GM12878 (cell line): ENCODE measurements around the gene DDX54. TPM values are rescaled to one million over a fixed set of nuclear protein-coding genes. Genes with fewer than 3 reads are reported as not detected.

Source experiments
- ATAC-seq: fragments of 200-7000 bp; cut with Tn5 transposase; 3 replicates; pipeline ENCODE4 v1.9.1; 2020; ENCODE audit warnings: mild to moderate bottlenecking, moderate library complexity
- BruUV-seq: library from RNA; stranded (reverse); fragments of 400-500 nt; replicated peaks from 2 replicates; lab custom pipeline; 2021; lab: Mats Ljungman, UMichigan
- CTCF ChIA-PET: fragments of 300-600 bp; sonication (Branson Sonifier 250); formaldehyde crosslinking; extraction: SDS; loops from one replicate; lab custom pipeline; 2021; ENCODE audit warnings: inconsistent platforms; lab: Yijun Ruan, JAX
- POLR2A ChIA-PET: fragments of 350-600 bp; formaldehyde crosslinking; extraction: SDS; loops from one replicate; lab custom pipeline; 2021; ENCODE audit warnings: inconsistent platforms; lab: Charles Lee
- RAD21 ChIA-PET: fragments of 300-600 bp; sonication (Branson Sonifier 250); formaldehyde crosslinking; loops from one replicate; lab custom pipeline; 2023; ENCODE audit warnings: antibody characterized with exemption; ENCODE audit not compliant: unreplicated experiment; lab: Charles Lee
- SMC1A ChIA-PET: fragments of 300-600 bp; sonication (Branson Sonifier 250); formaldehyde crosslinking; loops from one replicate; lab custom pipeline; 2023; ENCODE audit not compliant: unreplicated experiment, uncharacterized antibody; lab: Charles Lee
- DNase-seq: peaks from one replicate; pipeline ENCODE4 v3.0.0-alpha.2; 2011; ENCODE audit warnings: low read depth, low spot score
- FAIRE-seq: peaks from 3 replicates; lab custom pipeline; 2011; peaks lifted over from hg19 to GRCh38; lab: Jason Lieb, UNC
- H2AFZ ChIP-seq: 2 replicates; pipeline ENCODE4 v1.6.0; 2011; ENCODE audit warnings: low read depth, low read length, control low read depth; ENCODE audit not compliant: control insufficient read depth
- H3K27ac ChIP-seq: 2 replicates; pipeline ENCODE4 v1.5.1; 2011; ENCODE audit warnings: control low read depth; ENCODE audit not compliant: control insufficient read depth, insufficient read depth
- H3K27me3 ChIP-seq, 2 experiments: replicated peaks in 1 of 2; 2 replicates each; pipeline versions ENCODE4 v1.6.0 to v1.6.1; 2011; ENCODE audit warnings: low read length in 1 of 2; ENCODE audit not compliant: control insufficient read depth in 2 of 2, insufficient read depth in 2 of 2
- H3K36me3 ChIP-seq, 2 experiments: 2 replicates each; pipeline ENCODE4 v1.5.1; 2011; ENCODE audit warnings: low read length in 1 of 2; ENCODE audit not compliant: control insufficient read depth in 2 of 2, insufficient read depth in 2 of 2
- H3K4me1 ChIP-seq: 2 replicates; pipeline ENCODE4 v1.6.1; 2011; ENCODE audit warnings: mild to moderate bottlenecking, low read length, moderate library complexity, mixed read lengths; ENCODE audit not compliant: control insufficient read depth, insufficient read depth
- H3K4me2 ChIP-seq: 2 replicates; pipeline ENCODE4 v1.6.0; 2011; ENCODE audit warnings: control low read depth; ENCODE audit not compliant: control insufficient read depth, insufficient read depth
- H3K4me3 ChIP-seq: fragments of 200-600 bp; sonication (generic); 2 replicates; pipeline ENCODE4 v1.5.1; 2016
- H3K79me2 ChIP-seq: 2 replicates; pipeline ENCODE4 v1.6.0; 2011; ENCODE audit warnings: low read length; ENCODE audit not compliant: control insufficient read depth, insufficient read depth
- H3K9ac ChIP-seq: 2 replicates; pipeline ENCODE4 v1.8.0; 2011; ENCODE audit warnings: low read length, control low read depth, mixed read lengths; ENCODE audit not compliant: control insufficient read depth, insufficient read depth
- H3K9me3 ChIP-seq: replicated peaks from 3 replicates; pipeline ENCODE4 v1.5.1; 2011; ENCODE audit warnings: mild to moderate bottlenecking, low read length; ENCODE audit not compliant: control insufficient read depth, insufficient read depth
- H4K20me1 ChIP-seq: 2 replicates; pipeline ENCODE4 v1.6.0; 2011; ENCODE audit not compliant: control insufficient read depth, insufficient read depth
- BRCA1 ChIP-seq: IDR thresholded peaks from 2 replicates; pipeline ENCODE4 v1.6.1; 2011; ENCODE audit warnings: low read depth, low read length, improper control_type of control experiment
- CBFB ChIP-seq: IDR thresholded peaks from 2 replicates; pipeline ENCODE4 v1.6.1; 2016; ENCODE audit warnings: antibody characterized with exemption, low read depth
- ESRRA ChIP-seq: IDR thresholded peaks from 2 replicates; pipeline ENCODE4 v1.6.1; 2012; ENCODE audit warnings: mild to moderate bottlenecking, low read length, improper control_type of control experiment
- IKZF1 ChIP-seq: fragments of 450-650 bp; conservative IDR thresholded peaks from 2 replicates; pipeline ENCODE4 v1.6.1; 2017; ENCODE audit warnings: antibody characterized with exemption, mild to moderate bottlenecking
- IRF4 ChIP-seq: IDR thresholded peaks from 2 replicates; pipeline ENCODE4 v1.6.1; 2011; ENCODE audit warnings: low read depth, low read length
- JUND ChIP-seq: IDR thresholded peaks from 2 replicates; pipeline ENCODE4 v1.6.1; 2012; ENCODE audit warnings: low read depth, mild to moderate bottlenecking, low read length, improper control_type of control experiment, moderate library complexity
- PKNOX1 ChIP-seq: fragments of 450-650 bp; IDR thresholded peaks from 2 replicates; pipeline ENCODE4 v1.6.1; 2016; ENCODE audit warnings: mild to moderate bottlenecking
- SIN3A ChIP-seq: IDR thresholded peaks from 2 replicates; pipeline ENCODE4 v1.6.1; 2012; ENCODE audit warnings: low read depth, low read length, improper control_type of control experiment
- SIX5 ChIP-seq: IDR thresholded peaks from 2 replicates; pipeline ENCODE4 v1.6.1; 2011; ENCODE audit warnings: mild to moderate bottlenecking, low read depth, low read length, moderate library complexity; ENCODE audit not compliant: severe bottlenecking
- SMC3 ChIP-seq: IDR thresholded peaks from 2 replicates; pipeline ENCODE4 v1.6.1; 2011; ENCODE audit warnings: low read length, improper control_type of control experiment, borderline replicate concordance
- SREBF1 ChIP-seq: IDR thresholded peaks from 2 replicates; pipeline ENCODE4 v1.6.1; 2012; ENCODE audit warnings: mild to moderate bottlenecking, low read length
- STAT1 ChIP-seq: fragments of 450-650 bp; conservative IDR thresholded peaks from 2 replicates; pipeline ENCODE4 v1.6.1; 2014; ENCODE audit warnings: antibody characterized with exemption, mild to moderate bottlenecking
- SUPT20H ChIP-seq: IDR thresholded peaks from 2 replicates; pipeline ENCODE4 v1.6.1; 2011; ENCODE audit warnings: low read depth, mild to moderate bottlenecking, low read length, moderate library complexity, borderline replicate concordance; ENCODE audit not compliant: control insufficient read depth
- ZNF384 ChIP-seq: IDR thresholded peaks from 2 replicates; pipeline ENCODE4 v1.6.1; 2012; ENCODE audit warnings: low read depth, mild to moderate bottlenecking, low read length, improper control_type of control experiment, borderline replicate concordance
- WGBS: methylation state at CpG from one replicate; pipeline ENCODE4 v1.1.6; 2016; ENCODE audit warnings: low lambda C conversion rate; ENCODE audit not compliant: insufficient replicate concordance, insufficient coverage; ENCODE audit errors: missing lambda C conversion rate; 5-methylcytosine and 5-hydroxymethylcytosine counted together
- in situ Hi-C: fragments of 300-500 bp; cut with MboI; formaldehyde crosslinking; loops from 9 replicates; pipeline ENCODE4 v1.14.3; 2018; ENCODE audit warnings: mixed read lengths
- intact Hi-C: fragments of 100-400 bp; cut with micrococcal nuclease; formaldehyde crosslinking; loops from one replicate; pipeline ENCODE4 v1.14.2; 2022; ENCODE audit not compliant: unreplicated experiment
- polyA plus RNA-seq, 11 experiments: library from polyadenylated mRNA; depleted of rRNA in 4 of 11; unstranded in 6 of 11; stranded (reverse) in 5 of 11; fragments of >200 nt; fragmentation: Nextera tagmentation in 4 of 11; fragmentation: Illumina TruSeq in 1 of 11; extraction: Ambion mirVana in 4 of 11; extraction: Trizol in 1 of 11; gene quantifications; 1 replicate in 1 of 11; 2 replicates in 10 of 11; pipeline versions ENCODE4 v1.2.1 to v1.2.3, GENCODE V29; 2011 to 2016; ENCODE audit warnings: inconsistent platforms in 2 of 11, missing spikeins in 2 of 11, low read depth in 1 of 11
- total RNA-seq, 4 experiments: library from RNA; depleted of rRNA in 3 of 4; stranded (reverse); fragments of >200 nt in 3 of 4; fragmentation: Illumina TruSeq in 1 of 4; extraction: Trizol in 1 of 4; gene quantifications; 2 replicates each; pipeline versions ENCODE4 v1.2.1 to v1.2.3, GENCODE V29; 2013 to 2021
- TF ChIP-seq, protein P1 (sequence below): fragments of 450-650 bp; formaldehyde crosslinking; IDR thresholded peaks from 2 replicates; pipeline ENCODE4 v1.4.0; 2020; ENCODE audit warnings: mild to moderate bottlenecking, moderate library complexity
- TF ChIP-seq, protein P2 (sequence below): fragments of 450-650 bp; IDR thresholded peaks from 2 replicates; pipeline ENCODE4 v1.6.1; 2017; ENCODE audit warnings: mild to moderate bottlenecking

DDX54 gene
- total and polyA plus RNA-seq, 10 of the 15 experiments (the other 5 are each of a cell fraction or from before 2014, with no cell fraction given) = 1.9 to 115 (median 56.3) TPM

GRCh38 chr12:113152196-113152834, 33.0 kb downstream of the DDX54 start:
- Histone ChIP-seq H3K9ac (no peak overlapping the region), H4K20me1 (no peaks in the 10 kb centered on the region), H3K4me2 (peak overlapping the region; percentile 92; the same call in 1 of the 2 replicates), H3K36me3 (no peaks in the 10 kb centered on the region), H3K4me3 (peak overlapping the region; percentile 59; the same call in 1 of the 2 replicates), H3K27me3 (peaks cover 7 to 8% of the 10 kb centered on the region in 2 experiments; a peak in 2 of 4 replicates), H3K27ac (no peak overlapping the region), H3K79me2 (no peaks in the 10 kb centered on the region), H2AFZ (no peak overlapping the region), H3K4me1 (peaks cover 15% of the 10 kb centered on the region), H3K9me3 (no peaks in the 10 kb centered on the region)
- in situ Hi-C loops = loop anchor here (5.0 kb wide), 1 partner anchor 105 kb away; no protein-coding TSS in a partner anchor
- POLR2A ChIA-PET = interaction anchor here (0.5 to 1.1 kb wide), 2 partner anchors 18 to 77 kb away, joined by 3 read pairs; no protein-coding TSS in a partner anchor
- DNase-seq (no peak), FAIRE-seq (no peak), ATAC-seq (no peak)
- 16% methylated on average over 9 of the region's 9 CpGs for WGBS
- CTCF ChIA-PET = interaction anchor here (0.6 to 5.2 kb wide), 17 partner anchors 14 to 273 kb away, joined by 3 to 33 read pairs (median 8); no protein-coding TSS in a partner anchor
- TF ChIP-seq JUND = no peak
- no peak for TF ChIP-seq BRCA1
- no peak for TF ChIP-seq IRF4
- TF ChIP-seq SREBF1 = no peak
- TF ChIP-seq SUPT20H = no peak
- TF ChIP-seq SIN3A = no peak
- TF ChIP-seq, protein P1, sequence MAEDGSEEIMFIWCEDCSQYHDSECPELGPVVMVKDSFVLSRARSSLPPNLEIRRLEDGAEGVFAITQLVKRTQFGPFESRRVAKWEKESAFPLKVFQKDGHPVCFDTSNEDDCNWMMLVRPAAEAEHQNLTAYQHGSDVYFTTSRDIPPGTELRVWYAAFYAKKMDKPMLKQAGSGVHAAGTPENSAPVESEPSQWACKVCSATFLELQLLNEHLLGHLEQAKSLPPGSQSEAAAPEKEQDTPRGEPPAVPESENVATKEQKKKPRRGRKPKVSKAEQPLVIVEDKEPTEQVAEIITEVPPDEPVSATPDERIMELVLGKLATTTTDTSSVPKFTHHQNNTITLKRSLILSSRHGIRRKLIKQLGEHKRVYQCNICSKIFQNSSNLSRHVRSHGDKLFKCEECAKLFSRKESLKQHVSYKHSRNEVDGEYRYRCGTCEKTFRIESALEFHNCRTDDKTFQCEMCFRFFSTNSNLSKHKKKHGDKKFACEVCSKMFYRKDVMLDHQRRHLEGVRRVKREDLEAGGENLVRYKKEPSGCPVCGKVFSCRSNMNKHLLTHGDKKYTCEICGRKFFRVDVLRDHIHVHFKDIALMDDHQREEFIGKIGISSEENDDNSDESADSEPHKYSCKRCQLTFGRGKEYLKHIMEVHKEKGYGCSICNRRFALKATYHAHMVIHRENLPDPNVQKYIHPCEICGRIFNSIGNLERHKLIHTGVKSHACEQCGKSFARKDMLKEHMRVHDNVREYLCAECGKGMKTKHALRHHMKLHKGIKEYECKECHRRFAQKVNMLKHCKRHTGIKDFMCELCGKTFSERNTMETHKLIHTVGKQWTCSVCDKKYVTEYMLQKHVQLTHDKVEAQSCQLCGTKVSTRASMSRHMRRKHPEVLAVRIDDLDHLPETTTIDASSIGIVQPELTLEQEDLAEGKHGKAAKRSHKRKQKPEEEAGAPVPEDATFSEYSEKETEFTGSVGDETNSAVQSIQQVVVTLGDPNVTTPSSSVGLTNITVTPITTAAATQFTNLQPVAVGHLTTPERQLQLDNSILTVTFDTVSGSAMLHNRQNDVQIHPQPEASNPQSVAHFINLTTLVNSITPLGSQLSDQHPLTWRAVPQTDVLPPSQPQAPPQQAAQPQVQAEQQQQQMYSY (CRISPR knock-in tag) = no peak
- TF ChIP-seq PKNOX1 = no peak
- TF ChIP-seq ZNF384 = no peak
- no peak for TF ChIP-seq ESRRA
- TF ChIP-seq, protein P2, sequence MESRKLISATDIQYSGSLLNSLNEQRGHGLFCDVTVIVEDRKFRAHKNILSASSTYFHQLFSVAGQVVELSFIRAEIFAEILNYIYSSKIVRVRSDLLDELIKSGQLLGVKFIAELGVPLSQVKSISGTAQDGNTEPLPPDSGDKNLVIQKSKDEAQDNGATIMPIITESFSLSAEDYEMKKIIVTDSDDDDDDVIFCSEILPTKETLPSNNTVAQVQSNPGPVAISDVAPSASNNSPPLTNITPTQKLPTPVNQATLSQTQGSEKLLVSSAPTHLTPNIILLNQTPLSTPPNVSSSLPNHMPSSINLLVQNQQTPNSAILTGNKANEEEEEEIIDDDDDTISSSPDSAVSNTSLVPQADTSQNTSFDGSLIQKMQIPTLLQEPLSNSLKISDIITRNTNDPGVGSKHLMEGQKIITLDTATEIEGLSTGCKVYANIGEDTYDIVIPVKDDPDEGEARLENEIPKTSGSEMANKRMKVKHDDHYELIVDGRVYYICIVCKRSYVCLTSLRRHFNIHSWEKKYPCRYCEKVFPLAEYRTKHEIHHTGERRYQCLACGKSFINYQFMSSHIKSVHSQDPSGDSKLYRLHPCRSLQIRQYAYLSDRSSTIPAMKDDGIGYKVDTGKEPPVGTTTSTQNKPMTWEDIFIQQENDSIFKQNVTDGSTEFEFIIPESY = no peak
- TF ChIP-seq CBFB = no peak
- TF ChIP-seq SMC3 = no peak
- TF ChIP-seq SIX5 = no peak
- no peak for TF ChIP-seq IKZF1
- TF ChIP-seq STAT1 = no peak
- no TSS peak for BruUV-seq
- SMC1A ChIA-PET = interaction anchor here (1.0 to 6.1 kb wide), 10 partner anchors 10 to 159 kb away, joined by 3 to 37 read pairs (median 6); no protein-coding TSS in a partner anchor
- RAD21 ChIA-PET = interaction anchor here (0.7 to 3.2 kb wide), 9 partner anchors 15 to 252 kb away, joined by 3 to 29 read pairs (median 6); no protein-coding TSS in a partner anchor
- intact Hi-C loops = loop anchor here (2.0 to 5.0 kb wide), 2 partner anchors 45 to 160 kb away; no protein-coding TSS in a partner anchor
